H54 (cell line): ENCODE measurements around the gene ATRIP.
"Not testable (repeated sequence)": the region's sequence is repeated elsewhere in the genome, so short reads cannot be mapped to it uniquely, and the experiment has no call there.

Experiments
- DNase-seq: peaks from one replicate; pipeline ENCODE4 v3.0.0; 2011; ENCODE audit warnings: low spot score, mixed read lengths; ENCODE audit not compliant: insufficient read length
- FAIRE-seq: peaks from 3 replicates; lab custom pipeline; 2011; peaks lifted over from hg19 to GRCh38; lab: Jason Lieb, UNC
- POLR2A ChIP-seq: IDR thresholded peaks from 2 replicates; pipeline ENCODE4 v1.6.1; 2011; ENCODE audit warnings: low read depth, mild to moderate bottlenecking, low read length

The ATRIP gene

GRCh38 chr3:48467473-48468267 lies 21.1 kb downstream of the ATRIP start:
- TF ChIP-seq POLR2A: 0 out of 2 replicates have a peak, but pooled peaks have one; percentile 9
- no peak for DNase-seq
- no peak for FAIRE-seq

- no peak for DNase-seq
- no peak for FAIRE-seq
- TF ChIP-seq POLR2A: no peak
These were observed 21.8 kb downstream of the ATRIP start for GRCh38 chr3:48468329-48468731.

- no peak for DNase-seq
- FAIRE-seq: no peak
- peak; percentile 3; the same call in 1 of the 2 replicates for TF ChIP-seq POLR2A
These were observed 22.7 kb downstream of the ATRIP start for GRCh38 chr3:48469046-48469915.

GRCh38 chr3:48470286-48470685 lies 23.7 kb downstream of the ATRIP start:
- FAIRE-seq (no peak), DNase-seq (no peak)
- no peak for TF ChIP-seq POLR2A

- TF ChIP-seq POLR2A: no peak
- FAIRE-seq: no peak
- peak; percentile 44 for DNase-seq
These were observed 26.1 kb downstream of the ATRIP start for GRCh38 chr3:48472673-48472922.

GRCh38 chr3:48472923-48473616 lies 26.5 kb downstream of the ATRIP start:
- TF ChIP-seq POLR2A: peak; percentile 10; the same call in 1 of the 2 replicates
- DNase-seq (peak; percentile 85), FAIRE-seq (peak; percentile 60)

- TF ChIP-seq POLR2A: no peak
- DNase-seq (no peak), FAIRE-seq (no peak)
These were observed 27.0 kb downstream of the ATRIP start for GRCh38 chr3:48473617-48473952.

- not testable (repeated sequence) for DNase-seq, FAIRE-seq
These were observed 27.5 kb downstream of the ATRIP start for GRCh38 chr3:48474031-48474430.

GRCh38 chr3:48474619-48475018 lies 28.1 kb downstream of the ATRIP start:
- TF ChIP-seq POLR2A: no peak
- DNase-seq (no peak), FAIRE-seq (no peak)

- DNase-seq: no peak
- no peak for FAIRE-seq
- TF ChIP-seq POLR2A: no peak
These were observed 28.7 kb downstream of the ATRIP start for GRCh38 chr3:48475188-48475587.

- FAIRE-seq: no peak
- TF ChIP-seq POLR2A: no peak
- DNase-seq: no peak
These were observed 30.0 kb downstream of the ATRIP start for GRCh38 chr3:48476426-48477053.

- TF ChIP-seq POLR2A: no peak
- DNase-seq (no peak), FAIRE-seq (no peak)
These were observed 31.5 kb downstream of the ATRIP start for GRCh38 chr3:48477959-48478520.
